GM21423 (cell line): ENCODE results near the gene PSD2.
"Not testable (repeated sequence)": the region's sequence is repeated elsewhere in the genome, so short reads cannot be mapped to it uniquely, and the experiment has no call there.

Experiments used
- ATAC-seq: cut with Tn5 transposase; IDR thresholded peaks from one replicate; pipeline ENCODE4 v1.9.1; 2021; ENCODE audit warnings: mild to moderate bottlenecking, moderate library complexity; ENCODE audit not compliant: unreplicated experiment

The PSD2 gene

GRCh38 chr5:139789116-139789844 is 6.3 kb upstream of the PSD2 start:
- no peak for ATAC-seq

GRCh38 chr5:139789845-139790189 is 5.8 kb upstream of the PSD2 start:
- no peak for ATAC-seq

- ATAC-seq, result no peak
Observed at GRCh38 chr5:139792218-139792617, 3.4 kb upstream of the PSD2 start.

GRCh38 chr5:139792655-139793054 is 3.0 kb upstream of the PSD2 start:
- not testable (repeated sequence) for ATAC-seq

- no peak for ATAC-seq
Observed at GRCh38 chr5:139794067-139794846, 1.4 kb upstream of the PSD2 start.

GRCh38 chr5:139796061-139796806 is 626 bp downstream of the PSD2 start:
- no peak for ATAC-seq

- ATAC-seq, result no peak
Observed at GRCh38 chr5:139797335-139797734, 1.7 kb downstream of the PSD2 start.

GRCh38 chr5:139797856-139798510 is 2.4 kb downstream of the PSD2 start:
- ATAC-seq, result no peak

GRCh38 chr5:139798883-139799282 is 3.3 kb downstream of the PSD2 start:
- no peak for ATAC-seq

- ATAC-seq, result no peak
Observed at GRCh38 chr5:139799359-139799758, 3.8 kb downstream of the PSD2 start.

- ATAC-seq, result no peak
Observed at GRCh38 chr5:139803978-139804377, 8.4 kb downstream of the PSD2 start.

- ATAC-seq, result no peak
Observed at GRCh38 chr5:139804800-139805397, 9.3 kb downstream of the PSD2 start.

GRCh38 chr5:139805545-139805944 is 9.9 kb downstream of the PSD2 start:
- ATAC-seq, result no peak

GRCh38 chr5:139806111-139806510 is 10.5 kb downstream of the PSD2 start:
- no peak for ATAC-seq

- no peak for ATAC-seq
Observed at GRCh38 chr5:139806726-139807646, 11.4 kb downstream of the PSD2 start.

GRCh38 chr5:139807647-139808030 is 12.0 kb downstream of the PSD2 start:
- no peak for ATAC-seq

GRCh38 chr5:139808481-139809330 is 13.1 kb downstream of the PSD2 start:
- ATAC-seq, result no peak

- no peak for ATAC-seq
Observed at GRCh38 chr5:139809331-139809810, 13.8 kb downstream of the PSD2 start.
